IPS DF 4.7 (cell line): ENCODE measurements around the gene RXRA.

Experiments
- DNase-seq: peaks from one replicate; pipeline ENCODE4 v3.0.0-alpha.2; 2013; ENCODE audit warnings: low spot score; ENCODE audit errors: extremely low read depth

RXRA gene

DNA sequence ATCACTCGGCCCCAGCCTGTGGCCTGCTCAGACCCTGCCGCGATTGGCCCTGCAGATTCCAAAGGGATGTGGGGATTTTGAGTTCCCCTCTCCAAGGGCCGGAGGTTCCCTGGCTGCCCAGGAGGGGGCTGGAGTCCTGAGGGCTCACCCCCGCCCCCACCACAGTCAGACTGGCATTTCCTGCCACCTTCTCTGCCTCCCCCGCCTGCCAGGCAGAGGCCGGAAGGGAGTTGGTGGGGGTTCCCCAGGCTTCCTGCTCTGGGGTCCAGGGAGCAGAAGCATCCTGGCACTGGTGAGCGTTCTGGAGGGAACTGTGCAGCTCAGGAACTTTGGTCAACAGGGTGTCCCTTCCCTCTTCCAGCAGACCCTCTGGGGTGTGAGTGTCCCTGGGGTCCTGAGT is 70.6 kb downstream of the RXRA start:
- DNase-seq = no peak

DNA sequence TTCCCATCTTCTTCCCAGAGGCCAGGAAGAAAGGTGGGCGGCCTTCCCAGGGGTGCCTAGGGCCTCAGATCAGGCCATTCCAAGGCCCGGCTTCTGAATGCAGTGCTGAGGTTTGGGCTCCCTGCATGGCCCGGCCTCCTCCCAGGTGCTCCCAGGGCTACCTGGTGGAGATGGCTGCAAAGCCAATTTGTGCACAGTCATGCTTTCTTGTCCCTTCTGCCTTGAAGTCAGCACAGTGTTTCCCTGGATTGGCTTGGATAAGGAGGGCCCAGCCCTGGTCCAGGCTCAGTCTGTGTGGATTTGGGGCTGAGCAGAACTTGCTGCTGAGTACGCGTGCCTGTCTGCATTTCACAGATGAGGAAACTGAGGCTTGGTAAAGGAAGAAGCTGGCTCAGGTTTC is 72.5 kb downstream of the RXRA start:
- no peak for DNase-seq

DNA sequence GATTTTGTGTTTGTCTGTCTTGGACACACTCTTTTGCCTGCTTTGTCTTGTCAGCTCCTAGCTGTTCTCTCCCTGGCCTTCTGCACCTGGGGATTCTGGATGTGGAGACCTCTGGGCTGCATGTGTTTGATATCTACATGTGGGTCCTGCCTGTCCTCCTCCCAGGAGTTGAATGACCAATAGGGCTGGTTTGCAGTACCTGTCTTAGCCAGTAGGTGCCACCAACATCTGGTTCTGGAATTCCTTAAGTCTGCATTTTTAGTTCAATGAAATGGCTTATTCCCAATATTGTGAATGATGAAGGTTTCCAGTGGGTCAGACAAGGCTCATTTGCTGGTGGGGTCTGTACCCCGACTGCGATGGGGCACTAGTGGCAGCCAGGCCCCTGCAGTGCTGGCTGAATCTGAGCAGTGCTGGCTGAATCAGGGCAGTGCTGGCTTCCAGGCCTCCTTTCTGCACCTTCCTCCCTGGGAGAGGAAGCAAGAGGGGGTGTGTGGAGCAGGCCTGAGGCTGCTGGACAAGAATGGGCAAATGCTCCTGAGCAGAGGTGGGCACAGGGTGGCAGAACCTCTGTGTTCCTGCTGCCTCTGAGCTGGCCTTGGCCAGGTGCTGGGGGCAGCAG is 73.3 kb downstream of the RXRA start:
- no peak for DNase-seq

DNA sequence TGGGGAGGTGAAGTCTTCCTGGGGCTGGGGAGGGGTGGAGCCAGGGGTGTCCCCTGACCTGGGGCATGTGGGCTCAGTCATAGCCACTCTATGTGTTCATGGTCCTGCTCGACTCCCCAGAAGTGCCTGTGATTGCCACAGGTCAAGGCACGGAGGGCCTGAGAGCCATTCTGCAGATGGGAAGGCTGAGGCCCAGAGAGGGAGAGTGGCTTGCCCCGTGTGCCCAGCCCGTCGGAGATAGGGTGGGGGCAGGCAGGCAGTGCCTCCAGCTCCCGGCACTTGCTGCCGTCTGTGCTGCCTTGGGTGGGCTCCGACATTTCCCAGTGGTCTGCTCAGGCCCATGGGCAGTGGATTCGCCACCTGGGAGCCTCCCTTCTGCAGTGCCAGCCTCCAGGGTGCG is 74.0 kb downstream of the RXRA start:
- no peak for DNase-seq

DNA sequence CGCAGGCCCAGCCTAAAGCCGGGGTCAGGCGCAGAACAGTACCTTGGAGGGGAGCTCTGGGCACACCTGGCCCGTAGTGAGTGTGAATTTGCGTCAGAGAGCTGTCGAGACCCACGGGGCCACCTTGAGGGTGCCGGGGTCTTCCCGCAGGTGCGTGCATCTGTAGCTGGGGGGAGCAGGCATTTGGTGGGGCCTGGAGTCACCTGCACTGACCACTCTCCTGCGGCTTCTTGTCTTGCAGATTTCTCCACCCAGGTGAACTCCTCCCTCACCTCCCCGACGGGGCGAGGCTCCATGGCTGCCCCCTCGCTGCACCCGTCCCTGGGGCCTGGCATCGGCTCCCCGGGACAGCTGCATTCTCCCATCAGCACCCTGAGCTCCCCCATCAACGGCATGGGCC is 75.1 kb downstream of the RXRA start:
- no peak for DNase-seq

DNA sequence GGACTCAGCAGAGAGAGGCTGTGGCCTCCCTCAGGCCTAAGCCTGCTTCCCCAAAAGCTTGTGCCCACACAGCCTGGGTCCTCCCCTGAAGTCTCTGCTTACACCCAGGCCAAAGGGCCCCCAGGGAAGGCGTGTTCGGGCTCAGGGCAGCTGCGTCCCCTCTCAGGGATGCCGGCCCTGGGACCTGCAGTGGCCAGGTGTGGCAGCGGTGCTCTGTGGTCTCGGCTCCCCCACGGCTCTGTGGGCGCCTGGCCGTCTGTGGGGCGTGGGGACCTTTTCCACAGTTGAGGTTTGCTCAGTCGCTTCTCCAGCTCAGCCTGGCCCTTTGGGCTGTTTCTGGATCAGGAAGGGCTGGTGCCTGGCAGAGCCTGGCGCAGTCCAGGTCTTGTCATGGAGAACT is 75.9 kb downstream of the RXRA start:
- no peak for DNase-seq

DNA sequence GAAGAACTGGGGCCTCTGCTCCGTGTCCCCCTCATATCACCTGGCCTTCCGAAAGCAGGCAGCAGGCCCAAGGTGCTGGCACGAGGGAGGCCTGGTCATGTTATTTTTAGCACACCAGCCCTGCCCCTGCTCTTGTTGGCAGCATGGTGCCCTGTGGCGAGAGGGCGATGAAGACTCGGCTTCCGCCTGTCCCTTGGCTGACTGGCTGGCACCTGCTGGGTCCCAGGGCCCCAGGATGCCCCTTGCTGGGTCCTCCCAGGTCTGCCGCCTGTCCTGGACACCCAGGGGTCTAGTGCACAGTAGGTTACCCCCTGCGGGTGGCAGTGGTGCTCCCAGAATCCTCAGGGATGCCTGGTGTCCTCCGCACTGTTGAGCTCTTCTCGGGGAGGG is 77.0 kb downstream of the RXRA start:
- DNase-seq = no peak

DNA sequence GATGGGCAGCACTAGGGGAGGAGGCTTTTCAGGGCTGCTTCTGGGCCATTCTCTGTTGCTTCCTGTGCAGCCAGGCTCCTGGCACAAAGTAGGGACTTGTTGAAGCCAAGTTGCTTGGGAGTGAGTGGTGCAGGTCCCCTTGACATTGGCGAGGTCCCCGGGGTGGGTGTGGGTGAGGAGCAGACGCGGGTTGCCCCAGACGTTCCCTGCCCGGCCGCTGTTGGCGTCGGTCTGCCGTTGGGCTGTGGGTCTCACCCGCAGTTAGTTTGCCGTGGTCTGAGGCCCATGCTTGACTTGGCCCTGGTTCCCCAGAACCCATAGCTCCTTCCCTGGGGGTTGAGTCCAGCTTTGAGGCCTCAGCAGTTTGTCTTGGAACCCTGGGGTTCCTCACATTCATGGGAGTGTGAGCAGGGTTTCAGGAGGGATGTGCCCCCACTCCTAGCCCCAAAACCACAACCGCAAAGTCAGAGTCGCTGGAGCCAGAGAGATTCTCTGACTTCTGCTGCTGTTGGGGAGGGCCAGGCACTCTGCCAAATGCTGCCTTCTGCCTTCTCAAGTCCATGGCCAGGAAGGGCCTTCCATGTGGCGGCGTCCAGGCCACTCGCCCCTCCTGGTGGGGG is 77.5 kb downstream of the RXRA start:
- no peak for DNase-seq

DNA sequence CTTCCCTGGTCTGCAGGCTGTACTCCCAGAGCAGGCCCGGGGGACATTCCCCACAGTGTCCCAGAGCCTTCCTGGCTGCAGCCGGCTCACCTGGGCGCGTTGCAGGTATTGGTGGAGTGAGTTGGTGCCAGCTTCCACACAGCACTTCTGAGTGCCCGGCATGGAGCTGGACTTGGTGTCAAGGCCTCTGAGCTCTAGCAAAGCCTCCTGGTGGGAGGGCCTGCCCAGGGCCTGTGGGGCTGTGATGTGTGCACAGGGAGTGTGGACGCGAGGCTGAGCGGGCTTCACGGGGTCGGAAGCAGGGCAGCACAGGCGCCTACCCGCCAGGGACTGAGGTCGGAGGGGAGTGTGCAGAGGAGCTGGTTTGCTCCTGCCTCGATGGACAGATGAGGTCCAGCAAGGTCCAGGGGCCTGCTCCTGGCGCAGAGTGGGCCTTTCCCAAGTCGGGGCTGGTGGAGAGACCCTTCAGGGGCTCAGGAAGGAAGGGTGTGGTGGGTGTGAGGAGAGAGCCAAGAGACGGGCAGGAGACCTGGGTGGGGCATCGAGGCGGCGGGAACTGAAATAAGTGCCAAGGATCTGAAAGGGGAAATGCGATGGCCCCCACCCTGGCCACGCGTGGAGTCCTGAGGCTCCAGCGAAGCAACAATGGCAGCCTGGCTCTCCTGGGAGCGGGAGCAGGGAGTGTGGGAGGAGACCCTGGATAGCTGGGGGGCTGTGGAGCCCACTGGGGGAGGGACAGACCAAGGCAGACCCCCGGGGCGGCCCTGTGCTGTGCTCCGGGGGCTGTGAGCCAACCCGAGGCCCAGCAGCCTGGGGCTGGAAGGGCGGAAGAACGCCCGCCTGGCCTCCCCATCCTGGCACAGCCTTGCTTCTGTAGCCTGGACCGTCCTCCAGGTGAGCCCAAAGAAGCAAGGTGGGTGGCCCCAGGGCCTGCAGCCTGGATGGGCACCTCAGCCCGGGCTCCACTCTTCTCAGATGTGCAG is 78.4 kb downstream of the RXRA start:
- DNase-seq = no peak

DNA sequence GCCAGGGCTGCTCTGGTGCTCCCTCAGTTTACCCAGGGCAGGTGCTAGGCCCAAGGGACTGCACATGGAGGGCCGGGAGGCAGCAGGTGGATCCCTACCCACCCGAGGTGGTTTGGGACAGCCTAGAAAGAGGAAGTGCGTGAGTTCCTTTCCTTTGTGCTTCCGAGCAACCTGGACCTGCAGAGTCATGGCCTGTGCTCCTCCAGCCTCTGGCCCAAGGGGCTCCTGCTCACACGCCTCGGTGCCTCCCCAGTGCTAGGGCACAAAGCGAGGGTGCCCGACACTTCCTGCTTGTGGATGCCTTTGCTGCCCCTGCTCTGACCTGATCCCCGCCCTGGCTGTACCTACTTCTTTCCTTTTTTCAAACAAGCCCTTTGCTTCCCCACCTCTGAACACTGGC is 79.3 kb downstream of the RXRA start:
- DNase-seq = no peak

DNA sequence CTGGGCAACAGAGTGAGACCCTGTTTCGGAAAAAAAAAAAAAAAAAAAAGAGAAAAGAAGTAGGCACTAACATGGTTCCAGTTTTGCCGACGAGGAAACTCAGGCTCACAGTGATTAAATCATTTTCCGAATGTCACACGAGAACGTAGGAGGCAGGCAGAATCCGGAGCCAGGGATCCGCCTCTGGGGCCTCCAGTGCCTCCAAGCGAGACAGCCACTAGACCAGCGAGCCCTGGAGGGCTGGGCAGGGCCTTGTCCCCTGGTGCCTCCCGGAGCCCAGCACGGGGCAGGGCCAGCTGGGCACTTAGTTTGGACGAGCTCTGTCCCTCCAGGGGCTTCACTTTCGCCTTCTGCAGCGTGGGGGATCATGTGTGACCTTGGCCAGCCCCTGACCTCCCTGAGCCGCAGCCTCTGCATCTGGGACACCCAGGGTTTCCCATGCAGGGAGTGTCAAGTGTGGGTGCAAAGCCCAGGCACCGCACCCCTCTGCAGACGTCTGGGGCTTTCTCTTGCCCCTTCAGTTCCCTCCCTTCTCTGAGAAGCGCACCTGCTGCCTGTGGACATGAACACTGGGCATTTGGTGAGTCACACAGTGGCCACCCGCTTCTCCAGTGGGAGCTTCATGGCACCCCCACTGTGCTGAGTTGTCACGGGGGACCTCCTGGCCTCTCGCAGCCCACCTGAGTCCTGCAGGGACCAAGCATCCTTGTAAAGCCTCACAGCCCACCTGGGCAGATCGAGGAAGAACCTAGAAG is 80.3 kb downstream of the RXRA start:
- no peak for DNase-seq

DNA sequence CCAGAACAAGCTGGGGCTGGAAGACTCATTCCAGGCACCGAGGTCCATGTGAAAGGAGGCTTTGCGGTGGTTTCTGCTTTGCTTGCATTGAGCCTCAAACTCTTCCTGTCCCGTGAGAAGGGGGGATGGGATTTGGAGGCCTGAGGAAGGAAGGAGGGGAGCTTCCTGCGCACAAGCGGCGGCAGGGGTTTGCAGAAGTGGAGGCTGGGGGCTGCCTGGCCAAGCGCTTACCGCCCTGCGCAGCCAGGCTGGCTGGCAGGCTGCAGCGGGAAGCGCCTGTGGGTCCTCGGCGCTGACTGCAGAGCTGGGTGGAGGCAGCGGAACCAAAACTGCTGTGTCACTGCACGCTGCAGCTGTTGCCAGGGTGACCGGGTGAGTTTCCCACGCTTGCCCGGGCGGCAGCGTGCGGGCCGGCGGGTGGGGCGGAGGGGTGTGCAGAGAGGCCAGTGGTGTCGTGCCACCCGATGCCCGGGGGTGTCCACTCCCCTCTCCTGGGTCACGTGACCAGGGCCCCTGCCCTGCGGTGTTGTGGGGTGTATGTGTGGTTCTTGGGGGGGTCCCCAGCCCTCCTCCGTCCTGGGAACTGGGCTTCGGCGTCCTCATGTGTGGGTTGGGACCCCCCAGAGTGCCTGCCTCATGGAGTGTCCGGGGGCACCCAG is 81.0 kb downstream of the RXRA start:
- peak; percentile 16 for DNase-seq

DNA sequence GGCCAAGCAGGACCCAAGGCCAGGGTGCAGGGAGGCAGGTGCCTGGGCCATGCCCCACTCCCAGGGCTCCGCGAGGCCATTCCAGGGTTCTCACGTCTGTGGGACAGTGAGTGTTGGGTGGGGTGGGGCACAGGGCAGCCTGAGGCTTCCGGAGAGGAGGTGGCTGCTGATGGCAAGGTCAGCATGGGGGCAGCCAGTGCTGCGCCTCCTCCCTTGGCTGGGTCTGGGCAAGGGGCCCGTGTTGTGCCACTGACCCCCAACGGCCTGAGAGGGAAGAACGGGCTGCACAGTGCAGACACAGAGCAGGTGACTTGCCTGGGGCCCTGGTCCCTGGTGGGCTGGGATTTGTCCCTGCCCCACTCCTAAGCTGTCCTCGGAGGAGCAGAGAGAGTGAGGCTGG is 82.1 kb downstream of the RXRA start:
- DNase-seq = no peak

DNA sequence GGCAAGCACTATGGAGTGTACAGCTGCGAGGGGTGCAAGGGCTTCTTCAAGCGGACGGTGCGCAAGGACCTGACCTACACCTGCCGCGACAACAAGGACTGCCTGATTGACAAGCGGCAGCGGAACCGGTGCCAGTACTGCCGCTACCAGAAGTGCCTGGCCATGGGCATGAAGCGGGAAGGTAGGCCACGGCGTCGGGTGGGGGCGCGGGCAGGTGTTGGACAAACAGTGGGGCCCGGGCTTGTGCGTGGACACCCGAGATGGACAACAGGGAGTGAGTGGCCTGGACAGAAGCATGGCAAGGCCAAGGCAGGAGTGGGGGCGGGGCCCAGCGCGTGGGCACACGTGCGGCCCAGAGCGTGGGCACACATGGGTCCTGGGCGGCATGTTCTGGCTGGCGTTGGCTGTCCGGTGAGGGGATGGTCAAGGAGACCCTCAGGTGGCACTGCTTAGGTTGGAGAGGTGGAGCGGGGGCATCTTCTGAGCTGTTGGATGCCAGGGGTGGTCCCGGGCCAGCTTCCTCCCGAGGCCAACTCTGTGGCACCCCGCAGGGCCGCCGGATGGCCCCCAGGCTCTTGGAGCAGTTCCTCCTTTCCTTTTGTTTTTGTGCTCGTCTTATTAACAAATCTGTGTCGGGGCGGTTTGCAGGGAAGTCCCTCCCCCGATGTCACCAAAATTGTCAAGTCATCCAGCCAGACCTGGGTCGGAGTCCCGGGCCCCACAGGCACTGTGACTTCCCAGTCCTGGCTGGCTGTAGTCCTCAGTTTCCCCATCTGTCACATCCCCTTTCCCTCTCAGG is 82.9 kb downstream of the RXRA start:
- no peak for DNase-seq

DNA sequence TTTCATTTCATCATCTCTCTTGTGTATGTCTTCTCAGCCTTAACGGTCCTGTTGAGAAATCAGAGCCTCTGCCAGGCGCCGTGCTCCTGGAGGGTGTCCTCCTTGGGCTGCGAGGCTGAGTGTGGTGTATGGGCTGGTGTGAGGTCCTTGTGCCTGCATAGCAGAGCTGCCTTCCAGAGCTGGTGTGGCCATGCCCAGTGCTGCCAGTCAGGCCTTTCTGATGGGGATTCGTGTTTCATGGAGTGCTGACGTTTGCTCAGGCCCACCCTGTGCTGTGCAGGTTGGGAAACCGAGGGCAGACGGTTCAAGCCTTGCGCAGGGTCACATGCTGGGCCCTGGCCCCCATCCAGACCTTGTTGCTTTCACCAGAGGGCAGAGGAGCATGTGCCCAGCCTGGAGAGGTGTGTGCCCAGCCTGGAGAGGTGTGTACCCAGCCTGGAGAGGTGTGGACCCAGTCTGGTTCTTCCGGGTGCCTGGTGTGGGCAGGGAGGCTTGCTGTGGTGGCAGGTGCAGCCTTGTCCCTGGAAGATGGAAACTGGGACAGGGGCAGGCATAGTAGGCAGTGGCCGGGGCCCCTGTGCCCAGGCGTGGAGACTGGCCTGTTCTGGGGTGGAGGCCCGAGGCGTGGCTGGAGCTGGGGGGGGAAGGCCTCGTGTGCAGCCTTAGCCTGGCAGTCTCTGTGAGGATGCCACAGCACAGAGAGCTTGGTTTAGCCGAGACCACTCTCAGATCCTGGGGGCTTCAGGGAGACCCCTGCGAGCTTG is 84.0 kb downstream of the RXRA start:
- DNase-seq = no peak

DNA sequence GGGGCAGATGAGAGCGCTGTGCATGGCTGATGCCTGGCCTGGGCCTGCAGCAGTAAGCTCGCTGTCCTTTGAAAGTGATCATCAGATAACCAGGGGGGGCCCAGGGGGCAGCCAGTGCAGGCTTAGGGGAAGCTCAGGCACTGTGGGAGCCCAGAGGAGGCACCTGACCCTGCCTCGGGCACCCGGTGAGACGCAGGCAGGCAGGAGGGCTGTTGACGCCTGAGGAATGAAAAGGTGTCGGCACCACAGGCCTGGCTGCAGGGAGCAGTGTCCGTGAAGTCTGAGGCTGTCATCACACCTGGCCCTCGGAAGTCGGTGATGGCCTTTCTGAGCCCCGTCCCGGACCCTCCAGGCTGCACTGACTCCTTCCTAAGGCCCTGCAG is 84.6 kb downstream of the RXRA start:
- no peak for DNase-seq

DNA sequence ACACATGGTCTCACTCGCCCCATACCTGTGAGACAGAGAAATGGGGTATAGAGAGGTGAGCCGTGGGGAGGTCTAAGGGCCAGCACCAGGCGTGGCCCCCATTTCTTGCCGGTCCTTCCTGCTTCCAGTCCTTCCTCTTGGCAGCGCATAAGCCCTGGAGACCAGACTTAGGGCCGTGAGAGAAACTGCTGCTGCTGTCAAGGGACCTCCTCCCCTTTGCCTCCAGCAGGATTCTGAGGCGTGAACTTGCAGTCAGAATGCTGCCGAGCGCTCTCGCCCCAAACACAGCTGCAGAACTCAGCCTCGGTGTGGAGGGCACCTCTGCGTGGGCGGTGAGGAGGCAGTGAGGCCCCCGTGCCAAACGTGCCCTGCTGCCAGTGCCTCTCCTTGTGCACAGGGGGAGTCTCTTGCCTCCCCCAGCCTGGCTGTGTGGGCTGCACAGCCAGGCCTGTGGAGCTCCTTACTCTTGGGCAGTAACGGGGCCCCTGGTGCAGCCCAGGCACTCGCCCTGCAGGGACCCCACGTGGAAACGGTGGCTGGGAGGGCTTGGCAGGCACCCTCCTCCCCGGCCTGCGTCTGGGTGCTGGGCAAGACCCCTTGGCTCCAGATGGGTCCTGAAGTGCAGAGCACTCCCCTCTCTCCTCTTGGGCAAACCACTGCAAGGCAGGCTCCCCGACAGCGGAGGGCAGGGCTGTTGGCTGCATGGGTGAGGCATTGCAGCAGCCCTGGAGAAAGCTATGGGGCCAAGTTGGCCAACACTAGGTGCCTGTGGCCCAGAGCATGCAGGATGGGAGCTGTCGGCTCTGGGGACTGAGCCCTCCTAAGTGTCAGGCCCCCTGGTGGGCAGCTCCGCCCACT is 85.4 kb downstream of the RXRA start:
- no peak for DNase-seq

DNA sequence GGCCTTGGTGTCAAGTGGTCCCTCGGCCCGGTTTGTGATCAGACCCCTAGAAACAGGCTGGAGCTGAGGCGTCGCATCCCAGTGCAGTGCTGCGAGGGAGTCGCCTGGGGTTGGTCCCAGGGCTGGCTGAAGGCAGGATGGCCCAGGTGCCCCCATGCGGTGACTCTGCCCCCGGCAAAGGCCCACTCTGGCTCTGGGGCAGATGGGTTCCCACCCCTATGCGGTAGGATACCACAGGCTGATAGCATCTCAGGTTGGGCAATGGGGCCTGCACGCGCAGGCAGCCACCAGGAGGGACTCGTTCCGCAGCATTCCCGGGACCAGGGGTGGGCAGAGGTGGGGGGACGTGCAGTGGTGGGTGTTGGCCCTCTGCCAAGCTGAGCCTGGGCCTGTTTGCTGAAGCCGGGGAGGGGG is 86.0 kb downstream of the RXRA start:
- no peak for DNase-seq
